Measurements from ENCODE around the gene TM6SF1.

DNA sequence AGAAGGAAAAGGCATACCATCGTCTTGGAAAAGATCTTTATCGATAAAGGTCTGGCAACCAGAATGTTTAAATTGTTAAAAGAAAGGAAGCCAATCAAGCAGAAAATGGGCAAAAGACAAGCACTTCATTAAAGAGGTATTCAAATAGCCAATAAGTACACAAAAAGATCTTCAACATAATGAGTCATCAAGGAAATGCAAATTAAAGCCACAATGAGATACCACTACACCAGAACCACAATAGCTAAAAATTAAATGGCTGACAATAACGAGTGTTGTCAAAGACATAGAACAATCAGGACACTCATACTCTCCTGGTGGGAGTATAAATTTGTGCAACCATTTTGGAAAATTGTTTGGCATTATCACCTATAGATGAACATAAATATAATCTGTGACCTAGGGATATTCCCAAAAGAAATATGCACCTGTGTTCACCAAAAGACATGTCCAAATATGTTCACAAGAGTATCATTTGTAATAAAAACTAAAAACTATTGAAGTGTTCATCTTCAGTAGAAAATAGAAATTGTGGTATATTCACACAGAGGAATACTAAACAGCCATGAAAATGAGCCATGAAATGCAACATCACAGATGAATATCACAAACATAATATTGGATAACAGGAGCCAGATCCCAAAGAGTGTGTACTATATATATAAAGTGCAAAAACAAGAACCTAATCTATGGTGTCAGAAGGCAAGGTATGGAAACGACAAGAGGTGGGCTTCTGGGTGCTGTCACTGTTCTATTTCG, 26.0 kb upstream of the TM6SF1 start:
- TF ChIP-seq, protein P1, sequence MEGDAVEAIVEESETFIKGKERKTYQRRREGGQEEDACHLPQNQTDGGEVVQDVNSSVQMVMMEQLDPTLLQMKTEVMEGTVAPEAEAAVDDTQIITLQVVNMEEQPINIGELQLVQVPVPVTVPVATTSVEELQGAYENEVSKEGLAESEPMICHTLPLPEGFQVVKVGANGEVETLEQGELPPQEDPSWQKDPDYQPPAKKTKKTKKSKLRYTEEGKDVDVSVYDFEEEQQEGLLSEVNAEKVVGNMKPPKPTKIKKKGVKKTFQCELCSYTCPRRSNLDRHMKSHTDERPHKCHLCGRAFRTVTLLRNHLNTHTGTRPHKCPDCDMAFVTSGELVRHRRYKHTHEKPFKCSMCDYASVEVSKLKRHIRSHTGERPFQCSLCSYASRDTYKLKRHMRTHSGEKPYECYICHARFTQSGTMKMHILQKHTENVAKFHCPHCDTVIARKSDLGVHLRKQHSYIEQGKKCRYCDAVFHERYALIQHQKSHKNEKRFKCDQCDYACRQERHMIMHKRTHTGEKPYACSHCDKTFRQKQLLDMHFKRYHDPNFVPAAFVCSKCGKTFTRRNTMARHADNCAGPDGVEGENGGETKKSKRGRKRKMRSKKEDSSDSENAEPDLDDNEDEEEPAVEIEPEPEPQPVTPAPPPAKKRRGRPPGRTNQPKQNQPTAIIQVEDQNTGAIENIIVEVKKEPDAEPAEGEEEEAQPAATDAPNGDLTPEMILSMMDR (IDR thresholded peaks at IDR 0.05), result no peak
- TF ChIP-seq ZFX (IDR thresholded peaks at IDR 0.05; ENCODE audit: borderline replicate concordance), result no peak
